Activated CD4-positive, CD25-positive, alpha-beta regulatory T cell (primary cell): ENCODE measurements around the gene PNPLA2.

ENCODE experiments used
- DNase-seq, 4 experiments: peaks; one replicate each; lab custom pipeline; 2025; lab: John Stamatoyannopoulos, UW

PNPLA2 gene, protein sequence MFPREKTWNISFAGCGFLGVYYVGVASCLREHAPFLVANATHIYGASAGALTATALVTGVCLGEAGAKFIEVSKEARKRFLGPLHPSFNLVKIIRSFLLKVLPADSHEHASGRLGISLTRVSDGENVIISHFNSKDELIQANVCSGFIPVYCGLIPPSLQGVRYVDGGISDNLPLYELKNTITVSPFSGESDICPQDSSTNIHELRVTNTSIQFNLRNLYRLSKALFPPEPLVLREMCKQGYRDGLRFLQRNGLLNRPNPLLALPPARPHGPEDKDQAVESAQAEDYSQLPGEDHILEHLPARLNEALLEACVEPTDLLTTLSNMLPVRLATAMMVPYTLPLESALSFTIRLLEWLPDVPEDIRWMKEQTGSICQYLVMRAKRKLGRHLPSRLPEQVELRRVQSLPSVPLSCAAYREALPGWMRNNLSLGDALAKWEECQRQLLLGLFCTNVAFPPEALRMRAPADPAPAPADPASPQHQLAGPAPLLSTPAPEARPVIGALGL

DNA sequence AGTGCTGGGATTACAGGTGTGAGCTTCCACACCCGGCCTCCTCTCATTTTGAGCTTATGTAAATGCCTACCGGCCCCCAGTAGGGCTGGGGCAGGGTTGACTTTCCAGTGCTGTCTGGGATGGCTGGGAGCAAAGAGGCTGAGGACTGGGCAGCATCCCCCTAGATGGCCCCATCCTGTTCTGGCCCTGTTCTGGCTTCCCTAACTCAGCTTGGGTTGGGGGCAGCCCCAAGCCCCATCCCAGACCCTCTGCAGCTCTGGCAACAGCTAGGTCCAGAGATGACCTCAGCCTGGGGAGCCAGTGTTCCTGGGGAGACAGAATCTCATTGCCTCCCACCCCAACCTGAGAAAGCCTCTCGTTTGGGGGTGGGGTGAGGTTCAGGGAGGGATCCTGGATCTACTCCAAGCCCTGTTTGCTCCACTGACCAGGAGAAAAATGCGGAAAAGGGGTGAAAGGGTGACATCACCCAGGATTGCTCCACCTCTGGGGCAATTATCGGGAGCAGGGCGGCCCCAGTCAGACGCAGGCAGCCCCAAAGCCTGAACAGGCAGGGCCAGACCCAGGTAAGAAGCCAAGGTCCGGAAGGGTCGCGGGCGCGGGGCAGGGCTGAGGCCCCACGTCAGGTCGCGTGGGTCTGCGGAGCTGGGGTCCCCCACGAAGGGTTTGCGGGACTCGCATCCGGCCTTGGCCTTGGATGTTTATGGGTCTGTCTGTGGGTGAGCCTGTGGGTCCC, at the start of gene PNPLA2:
PNPLA2 (plus strand) TSS at position 519 of the 733 bp plus-strand sequence. CDS start 805 bp downstream, outside the sequence.
- DNase-seq: no peak

DNA sequence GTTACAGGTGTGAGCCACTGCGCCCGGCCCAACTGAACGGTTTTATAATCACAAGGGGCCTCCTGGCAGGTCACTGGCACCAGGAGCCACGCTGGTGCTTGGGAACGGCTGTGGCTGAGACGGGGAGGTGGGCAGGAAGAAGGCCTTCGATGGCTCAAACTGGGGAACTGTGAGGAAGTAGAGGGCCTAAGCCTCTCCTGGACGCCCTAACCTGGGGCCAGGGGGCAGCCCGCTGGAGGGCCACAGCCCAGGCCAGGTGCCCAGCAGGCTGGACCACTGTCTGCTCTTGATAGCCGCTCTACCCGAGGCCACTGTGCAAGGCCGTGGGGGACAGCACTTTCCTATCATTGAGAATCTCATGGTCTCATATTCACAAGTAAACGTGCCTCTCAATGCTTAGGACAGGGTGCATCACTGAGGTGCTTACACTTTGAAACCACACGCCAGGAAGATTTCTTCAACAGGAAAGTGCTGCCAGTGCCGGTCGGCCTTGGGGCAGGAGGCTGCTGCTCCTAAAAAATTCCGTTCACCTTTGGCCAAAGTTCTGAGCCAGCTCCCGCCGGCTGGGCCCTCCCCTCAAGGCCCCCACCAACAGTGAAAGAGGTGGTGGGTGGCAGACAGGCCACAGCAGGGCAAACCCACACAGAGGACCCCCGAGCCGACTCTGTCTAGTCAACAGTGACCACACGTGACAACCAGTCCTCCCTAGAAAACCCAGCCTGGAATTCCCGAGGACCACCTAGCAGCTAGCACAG, 48.6 kb upstream of the PNPLA2 start:
- DNase-seq: no peak

DNA sequence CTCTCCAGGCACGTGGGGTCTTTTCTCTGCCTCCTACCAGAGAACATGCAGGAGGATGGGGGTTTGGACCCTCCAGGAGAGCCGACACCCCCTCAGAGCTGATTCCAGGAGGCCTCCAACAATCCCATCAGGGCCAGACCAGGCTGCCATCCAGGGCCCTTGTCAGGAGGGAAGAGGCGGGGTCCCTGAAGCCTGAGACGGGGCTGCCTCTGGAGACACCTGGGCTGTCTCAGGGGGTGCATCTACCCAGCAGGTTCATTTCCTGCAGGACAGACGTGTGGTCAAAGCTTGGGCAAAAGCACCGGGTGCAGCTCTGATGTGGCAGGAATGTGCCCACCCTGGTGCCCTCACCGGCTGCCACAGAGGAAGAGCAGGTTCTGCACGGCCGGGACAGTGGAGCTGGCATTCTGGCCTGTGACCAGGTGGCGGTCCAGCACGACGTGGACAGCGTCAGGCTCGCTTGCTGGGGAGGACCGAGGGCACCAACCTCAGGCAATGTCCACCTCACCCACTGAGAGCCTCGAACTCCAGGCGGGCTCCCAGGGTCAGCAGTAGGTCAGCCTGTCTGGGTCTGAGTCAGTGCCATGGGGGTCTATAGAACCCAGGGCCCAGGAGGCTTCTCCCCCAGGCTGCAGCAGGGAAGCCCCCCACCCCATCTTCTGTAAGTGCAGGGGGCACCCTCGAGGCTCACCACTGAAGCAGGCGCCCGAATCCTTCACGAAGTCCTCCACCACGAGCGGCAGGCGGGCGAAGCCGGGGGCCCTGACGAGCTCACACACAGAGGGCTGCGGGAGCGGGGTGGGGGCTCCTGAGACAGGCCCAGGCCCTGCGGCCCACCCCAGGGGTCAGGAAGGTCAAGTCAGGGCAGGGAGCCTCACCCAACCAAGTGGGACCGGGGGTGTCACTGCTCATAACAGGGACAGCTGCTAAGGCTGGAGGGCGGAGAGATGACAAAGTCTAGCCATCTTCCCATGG, 47.8 kb upstream of the PNPLA2 start:
- no peak for DNase-seq

DNA sequence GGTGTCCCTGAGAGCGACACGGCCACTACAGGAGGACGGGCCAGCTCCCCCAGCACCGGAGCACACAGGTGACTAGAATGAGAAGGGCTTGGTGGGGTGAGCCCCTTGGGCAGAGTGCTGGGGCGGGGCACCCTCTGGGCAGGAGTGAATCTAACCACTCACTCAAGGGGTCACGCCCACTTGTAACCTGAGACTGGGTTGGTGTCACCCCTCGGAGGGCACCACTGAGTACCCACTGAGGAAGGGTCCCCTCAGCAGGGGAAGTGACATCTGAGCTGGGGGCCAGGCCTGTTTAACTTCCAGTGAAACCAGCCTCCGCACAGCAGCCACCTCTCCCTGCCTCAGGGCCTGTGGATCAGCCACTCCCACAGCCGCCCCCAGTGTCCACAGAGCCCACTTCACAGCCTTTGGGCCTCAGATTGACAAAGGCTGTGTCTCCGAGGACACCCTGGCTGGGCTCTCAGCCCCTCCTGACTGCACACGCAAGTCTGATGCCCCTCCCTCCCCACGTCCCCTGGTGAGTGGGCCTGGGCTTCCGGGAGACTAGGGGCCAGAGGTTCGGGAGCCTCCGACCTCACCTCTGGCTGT, 47.0 kb upstream of the PNPLA2 start:
- DNase-seq: no peak

DNA sequence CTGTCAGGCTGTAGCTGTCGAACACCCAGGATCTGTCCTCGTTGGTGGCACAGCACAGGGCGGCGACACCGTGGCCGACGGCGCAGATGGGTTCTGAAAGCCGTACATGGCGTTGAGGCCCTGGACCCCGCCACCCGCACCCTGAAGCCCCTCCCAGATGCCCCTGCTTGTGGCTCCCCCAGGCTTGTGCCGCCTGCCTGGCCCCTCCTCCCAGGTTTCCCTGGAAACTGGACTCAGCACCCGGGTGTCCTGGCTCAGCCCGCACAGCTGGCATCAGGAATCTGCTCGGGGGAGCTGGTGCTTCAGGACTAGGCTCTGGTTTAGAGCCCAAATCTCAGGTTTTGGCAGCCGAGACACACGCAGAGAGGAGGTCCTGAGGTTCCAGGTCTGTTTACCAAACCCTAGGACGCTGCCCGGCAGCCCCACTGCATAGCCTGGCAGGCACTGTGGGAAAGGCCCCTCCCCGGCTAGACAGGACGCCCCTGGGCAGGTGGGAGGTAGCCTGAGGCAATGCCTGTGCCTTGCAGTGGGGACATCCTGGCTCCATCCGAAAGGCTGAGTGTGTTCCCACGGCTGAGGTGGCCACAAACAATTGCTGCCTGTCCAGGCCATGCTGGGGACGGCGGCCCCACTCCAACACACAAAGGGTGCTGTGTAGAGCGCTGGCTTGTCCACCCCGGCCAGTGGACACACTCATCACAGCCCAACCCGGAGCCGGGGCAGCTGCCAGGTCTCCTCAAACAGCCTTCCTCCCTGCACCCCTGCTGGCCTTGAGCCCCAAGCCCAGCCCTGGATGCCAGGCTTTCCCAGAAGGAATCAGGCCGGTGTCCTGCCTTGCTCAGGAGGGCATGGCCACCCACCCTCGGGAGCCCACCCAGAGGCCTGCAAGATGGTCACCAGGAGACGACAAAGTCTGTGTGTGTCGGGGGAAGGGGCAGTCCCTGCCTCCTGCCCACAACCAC, 46.0 kb upstream of the PNPLA2 start:
- no peak for DNase-seq

DNA sequence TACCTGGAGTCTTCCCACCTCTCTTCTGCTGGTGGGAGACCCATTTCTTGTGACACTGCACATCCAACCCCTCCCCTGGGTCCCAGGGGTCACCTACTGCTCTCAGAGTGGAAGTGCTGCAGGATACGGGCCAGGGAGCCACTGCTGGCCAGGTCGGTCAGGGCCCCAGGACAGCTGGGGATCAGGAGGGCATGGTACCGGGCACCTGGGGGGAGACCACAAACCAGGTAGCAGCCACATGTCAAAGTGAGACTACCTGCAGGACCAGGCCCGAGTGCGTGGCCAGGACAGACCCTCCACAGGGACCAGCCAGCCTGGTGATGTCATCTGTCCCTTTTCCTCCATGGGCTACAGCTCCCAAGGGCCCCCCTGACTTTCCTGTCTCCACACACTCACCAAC, 45.3 kb upstream of the PNPLA2 start:
- DNase-seq: no peak

DNA sequence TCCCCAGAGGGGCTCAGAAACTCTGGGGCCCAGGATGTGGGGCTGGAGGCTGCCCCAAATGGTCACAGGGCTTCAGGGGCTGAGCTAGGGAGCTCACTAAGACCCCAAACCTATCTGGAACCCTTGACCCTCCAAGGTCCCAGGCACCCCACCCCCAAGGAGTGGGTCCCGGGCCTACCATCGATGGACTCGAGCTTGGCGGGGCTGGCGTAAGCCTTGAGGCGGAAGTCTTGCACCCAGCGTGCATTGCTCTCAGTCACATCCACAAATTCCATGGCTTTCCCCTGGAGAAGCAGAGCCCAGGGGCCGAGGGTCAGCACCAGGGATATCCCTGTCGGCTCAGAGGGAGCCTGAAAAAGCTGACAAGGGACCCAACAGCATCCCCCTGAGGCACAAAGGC, 44.9 kb upstream of the PNPLA2 start:
- no peak for DNase-seq

DNA sequence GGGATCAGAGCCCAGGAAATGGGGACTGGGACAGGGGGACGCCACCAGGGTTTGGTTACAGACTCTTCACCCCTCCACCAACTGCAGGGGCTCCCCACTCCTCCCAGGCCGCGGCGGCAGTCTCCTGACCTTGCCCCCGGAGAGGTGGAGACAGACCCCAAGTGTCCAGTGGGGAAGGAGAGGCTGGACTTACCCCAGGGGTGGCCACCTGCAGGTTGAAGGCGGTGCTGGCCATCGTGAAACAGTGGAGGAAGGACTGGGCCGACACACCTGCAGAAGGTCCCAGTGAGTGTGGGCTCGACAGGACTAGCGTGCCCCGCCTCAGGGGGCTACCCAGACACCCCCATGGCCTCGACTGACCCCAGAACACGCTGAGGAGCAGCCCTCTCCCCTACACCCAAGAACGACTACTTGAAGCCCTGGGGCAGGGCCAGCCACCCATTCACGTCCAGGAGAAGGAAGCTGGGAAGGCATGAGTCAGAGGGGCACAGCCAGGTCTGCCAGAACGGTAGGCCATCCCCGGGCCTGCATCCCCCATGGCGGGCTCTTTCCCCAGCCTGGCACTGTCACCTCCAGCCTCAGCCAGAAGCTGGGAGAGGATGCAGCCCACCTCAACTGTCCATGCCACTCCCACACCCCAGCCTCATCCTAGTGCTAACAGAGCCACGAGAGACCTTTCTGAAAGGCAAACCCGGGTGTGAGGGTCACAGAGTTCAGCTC, 43.7 kb upstream of the PNPLA2 start:
- DNase-seq: no peak

DNA sequence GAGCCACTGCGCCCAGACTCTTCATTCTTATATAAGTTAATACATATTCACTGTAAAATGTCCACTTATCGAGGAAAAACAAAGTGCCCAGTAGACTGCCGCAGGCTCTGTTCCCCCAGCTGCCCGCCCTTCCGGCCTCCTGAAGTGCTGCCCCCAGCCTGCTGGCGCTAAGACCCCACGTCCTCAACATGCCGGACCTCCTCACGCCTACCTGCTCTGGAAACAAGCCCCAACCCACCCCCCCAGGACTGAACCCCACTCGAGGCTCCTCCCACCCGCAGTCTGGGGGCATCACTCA, 42.5 kb upstream of the PNPLA2 start:
- DNase-seq: no peak

DNA sequence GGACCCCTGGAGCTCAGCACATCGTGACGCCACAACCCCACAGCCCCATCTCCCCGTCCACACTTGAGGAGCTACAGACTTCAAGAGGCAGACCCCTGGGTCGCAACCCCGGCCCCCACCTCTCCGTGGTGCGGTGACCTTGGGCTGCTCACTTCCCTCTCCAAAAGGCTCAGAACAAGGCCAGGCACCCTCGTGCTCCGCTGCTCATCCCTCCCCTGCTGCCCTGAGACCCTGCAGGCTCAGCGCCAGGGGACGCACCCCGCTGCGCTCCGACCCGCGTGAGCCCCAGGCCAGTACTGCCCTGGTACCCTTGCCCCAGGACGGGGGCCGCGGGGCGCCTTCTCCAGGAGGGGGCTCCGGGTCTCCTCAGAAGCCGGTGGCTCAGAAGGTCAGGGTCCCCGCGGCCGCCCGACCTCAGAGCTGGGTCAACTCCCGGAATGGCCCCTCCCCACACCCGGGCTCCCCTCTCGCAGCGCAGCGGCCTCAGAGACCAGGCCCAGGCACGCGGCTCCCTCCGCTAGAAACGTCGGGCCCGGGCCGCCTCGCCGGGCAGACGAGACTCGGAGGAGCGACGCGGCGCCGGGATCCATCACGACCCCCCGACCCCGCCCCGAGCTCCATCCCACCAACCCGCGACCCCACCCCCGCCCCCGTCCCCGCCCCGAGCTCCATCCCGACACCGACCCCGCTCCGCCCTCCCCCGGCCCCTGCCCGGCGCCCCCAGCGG, 42.0 kb upstream of the PNPLA2 start:
- DNase-seq: no peak

DNA sequence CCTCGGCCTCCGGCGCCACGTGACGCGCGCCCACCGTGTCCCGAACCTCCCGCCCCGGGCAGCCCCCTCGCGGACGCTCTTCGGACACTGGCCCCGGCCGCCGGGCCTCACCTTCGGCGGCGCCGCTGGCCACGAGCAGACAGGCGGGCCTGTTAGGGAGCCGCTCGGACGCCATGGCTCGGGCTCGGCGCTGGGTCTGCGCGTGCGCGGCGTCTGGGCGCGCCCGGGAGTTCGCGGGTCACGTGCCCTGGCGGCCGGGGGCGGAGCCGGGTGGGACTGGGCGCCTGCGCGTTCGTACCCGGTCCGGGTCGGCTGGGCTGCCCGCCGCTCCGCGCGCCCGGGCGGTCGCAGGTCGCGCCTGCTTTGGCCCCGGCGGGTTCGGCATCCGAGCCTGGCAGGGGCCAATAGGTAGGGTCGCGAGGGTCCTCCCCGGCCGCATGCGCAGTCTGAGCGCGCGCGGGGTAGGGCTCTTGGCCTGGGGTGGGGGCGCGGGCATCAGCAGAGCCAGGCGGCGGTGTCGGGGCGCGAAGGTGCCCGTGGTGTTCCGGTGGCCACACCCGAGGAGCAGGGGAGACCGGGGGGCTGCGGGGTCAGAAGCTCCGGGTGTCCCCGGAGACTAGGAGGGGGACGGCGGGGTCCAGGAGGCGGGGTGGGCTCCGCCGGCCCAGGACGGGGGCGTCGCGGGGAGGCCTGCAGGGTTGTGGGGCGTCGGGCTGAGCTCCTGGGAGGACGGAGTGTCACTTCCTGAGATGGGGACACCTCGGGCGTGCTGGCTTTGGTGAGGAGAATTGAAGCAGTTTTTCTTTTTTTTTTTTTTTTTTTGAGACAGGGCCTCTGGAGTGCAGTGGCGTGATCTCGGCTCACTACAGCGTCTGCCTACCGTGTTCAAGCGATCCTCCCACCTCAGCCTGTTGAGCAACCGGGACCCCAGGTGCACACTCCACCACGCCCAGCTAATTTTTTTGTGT, 41.1 kb upstream of the PNPLA2 start, which contains the start of gene GATD1:
GATD1 (minus strand) TSS at position 200 of the 968 bp plus-strand sequence; CDS start at position 175, 25 bp downstream.
- peak; percentile 87 to 92 (median 90) for DNase-seq

DNA sequence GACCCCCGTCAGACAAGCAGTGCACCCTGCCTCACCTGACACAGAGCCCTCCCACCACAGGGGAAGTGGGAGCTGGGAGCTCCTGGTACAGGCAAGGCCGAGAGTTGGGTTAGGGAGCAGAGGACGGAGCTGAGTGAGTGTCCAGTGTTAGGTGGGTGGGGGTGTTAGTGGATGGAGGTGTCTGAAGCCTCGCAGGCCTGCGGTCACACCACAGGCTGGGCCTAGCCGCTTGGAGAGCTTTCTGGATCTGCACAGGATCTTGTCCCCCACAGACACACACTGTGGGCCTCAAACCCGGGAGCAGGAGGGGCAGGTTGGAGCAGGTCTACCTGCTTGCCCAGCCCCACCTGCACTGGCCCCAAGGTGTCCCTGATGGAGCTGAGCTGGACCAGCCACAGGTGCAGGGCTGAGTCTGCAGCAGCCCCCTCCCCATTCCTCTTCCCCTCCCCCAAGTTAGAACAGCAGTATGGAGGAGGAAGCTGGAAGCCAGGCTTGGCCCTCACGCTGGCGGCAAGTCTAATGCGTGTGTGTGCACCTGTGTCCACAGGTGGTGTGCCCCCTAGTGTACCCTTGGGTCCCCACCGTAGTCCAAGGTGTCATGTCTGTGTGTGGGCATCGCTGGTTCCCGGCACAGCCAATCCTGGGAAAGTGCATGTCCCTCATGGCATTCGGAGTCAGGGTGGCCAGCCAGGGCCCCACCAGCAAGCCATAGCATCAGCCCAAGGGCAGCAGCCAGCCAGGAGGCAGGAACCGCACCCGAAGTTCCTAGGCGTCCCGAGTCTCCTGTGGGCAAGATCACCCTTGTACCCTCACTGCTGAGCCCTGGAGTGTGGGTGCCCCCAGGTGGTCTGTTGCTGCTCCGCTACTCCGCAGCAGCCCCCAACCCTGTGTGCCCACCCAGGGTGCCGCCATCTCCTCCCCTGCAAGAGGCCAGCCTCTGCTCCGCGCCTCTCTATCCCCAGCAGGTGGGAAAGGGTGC, 39.4 kb upstream of the PNPLA2 start:
- DNase-seq: no peak

DNA sequence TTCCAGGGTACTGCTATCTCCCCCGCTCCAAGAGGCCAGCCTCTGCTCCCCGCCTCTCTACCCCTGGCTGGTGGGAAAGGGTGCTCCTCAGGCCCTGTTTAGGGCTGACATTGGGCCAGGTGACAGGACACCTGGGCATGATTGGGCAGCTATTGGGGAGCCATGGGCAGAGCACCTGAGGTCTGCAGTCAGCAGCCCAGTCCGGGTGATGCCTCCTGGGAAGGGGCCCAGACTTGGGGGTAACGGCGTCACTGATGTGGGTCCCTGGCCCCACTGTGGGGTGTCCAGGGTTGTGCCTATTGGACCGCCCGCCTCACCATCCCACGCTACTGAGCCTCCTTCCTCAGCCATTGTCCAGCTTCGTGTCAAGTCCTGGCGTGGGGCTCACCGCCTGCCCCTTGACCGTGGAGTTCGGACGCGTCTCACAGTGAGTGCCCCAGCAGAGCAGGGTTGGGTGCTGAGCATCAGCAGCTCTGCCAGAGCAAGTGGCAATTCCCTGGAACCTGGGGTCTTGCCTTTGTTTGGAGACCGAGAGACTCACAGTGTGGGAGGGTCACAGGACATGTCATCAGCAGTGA, 38.7 kb upstream of the PNPLA2 start:
- DNase-seq: no peak

DNA sequence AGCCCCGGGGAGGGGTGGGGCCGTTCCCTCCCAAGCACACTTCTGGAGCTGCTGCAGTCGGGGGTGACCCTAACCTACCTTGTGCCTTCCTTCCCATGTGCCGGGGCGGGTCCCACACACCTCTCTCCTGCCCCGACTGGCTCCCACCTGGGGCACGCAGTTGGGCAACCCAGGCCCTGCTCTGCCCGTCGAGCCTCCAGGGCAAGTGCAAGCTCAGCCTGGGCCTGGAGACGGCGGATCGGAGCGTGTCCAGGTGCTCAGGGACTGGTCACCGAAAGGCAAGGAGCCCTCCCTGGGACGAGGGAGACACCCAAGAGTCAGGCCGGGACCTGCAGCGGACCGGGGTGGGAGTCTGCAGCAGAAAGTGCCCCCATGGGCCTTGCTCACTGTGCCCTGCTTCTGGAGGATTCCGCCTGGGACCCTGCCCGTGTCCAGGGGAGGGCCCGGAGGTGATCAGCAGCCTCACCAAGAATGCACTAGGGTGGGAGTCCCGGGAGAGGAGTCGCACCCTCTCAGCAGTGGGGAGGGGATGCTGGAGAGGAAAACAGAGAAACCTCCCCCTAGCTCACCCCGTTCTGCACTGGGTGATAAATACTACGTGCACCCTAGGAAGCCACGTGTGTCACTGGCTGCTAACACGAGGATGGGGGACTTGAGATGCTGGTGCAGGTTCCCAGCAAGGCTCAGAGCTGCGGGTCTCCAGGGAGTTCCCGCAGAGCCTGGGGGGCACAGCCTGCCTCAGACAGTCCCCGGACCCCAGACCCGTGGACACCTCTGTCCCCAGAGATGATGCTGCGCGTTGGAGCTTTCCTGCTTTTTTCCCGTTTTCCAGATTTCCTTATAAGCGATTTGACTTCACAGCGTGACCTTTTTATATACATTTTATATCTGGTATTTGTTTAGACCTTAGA, 36.2 kb upstream of the PNPLA2 start:
- DNase-seq: no peak
